CD4-positive, alpha-beta T cell treated with Interleukin-15 for 4 hours (primary cell): ENCODE measurements around the gene RPTOR.

Source experiments
- DNase-seq: peaks from one replicate; pipeline ENCODE4 v3.0.0-alpha.2; 2020; ENCODE audit warnings: low spot score

RPTOR gene

GRCh38 chr17:80848449-80849102 lies 303.9 kb downstream of the RPTOR start:
- DNase-seq, result no peak

- DNase-seq, result no peak
Measured at GRCh38 chr17:80849119-80849518, 304.5 kb downstream of the RPTOR start.

GRCh38 chr17:80850109-80850508 lies 305.5 kb downstream of the RPTOR start:
- DNase-seq, result no peak

- no peak for DNase-seq
Measured at GRCh38 chr17:80850817-80851216, 306.2 kb downstream of the RPTOR start.

GRCh38 chr17:80851277-80851925 lies 306.8 kb downstream of the RPTOR start:
- DNase-seq, result no peak

- no peak for DNase-seq
Measured at GRCh38 chr17:80852476-80853015, 307.9 kb downstream of the RPTOR start.

GRCh38 chr17:80853076-80853475 lies 308.4 kb downstream of the RPTOR start:
- DNase-seq, result no peak

- no peak for DNase-seq
Measured at GRCh38 chr17:80854220-80854619, 309.6 kb downstream of the RPTOR start.

GRCh38 chr17:80855196-80855947 lies 310.7 kb downstream of the RPTOR start:
- no peak for DNase-seq

GRCh38 chr17:80855948-80856862 lies 311.6 kb downstream of the RPTOR start:
- peak; percentile 88 for DNase-seq

GRCh38 chr17:80856863-80857755 lies 312.5 kb downstream of the RPTOR start:
- DNase-seq, result no peak

- DNase-seq, result no peak
Measured at GRCh38 chr17:80857756-80858171, 313.1 kb downstream of the RPTOR start.

- no peak for DNase-seq
Measured at GRCh38 chr17:80858301-80859001, 313.8 kb downstream of the RPTOR start.

GRCh38 chr17:80859002-80859941 lies 314.6 kb downstream of the RPTOR start:
- no peak for DNase-seq

- DNase-seq, result no peak
Measured at GRCh38 chr17:80860101-80860671, 315.5 kb downstream of the RPTOR start.

GRCh38 chr17:80860703-80861417 lies 316.2 kb downstream of the RPTOR start:
- no peak for DNase-seq

GRCh38 chr17:80861418-80861815 lies 316.8 kb downstream of the RPTOR start:
- no peak for DNase-seq

- peak; percentile 56 for DNase-seq
Measured at GRCh38 chr17:80861892-80862291, 317.3 kb downstream of the RPTOR start.
